Measurements from ENCODE around the gene TCF25.

GRCh38 chr16:89855986-89856385 lies 17.4 kb upstream of the TCF25 start:
- TF ChIP-seq CTCF (IDR thresholded peaks at IDR 0.05) = no peak
- no peak for TF ChIP-seq TCF7 (CRISPR knock-in tag; IDR thresholded peaks at IDR 0.05; ENCODE audit: low read depth)
